IPS DF 6.9 (cell line): ENCODE measurements around the gene RAP1GDS1.

Source experiments
- DNase-seq: peaks from one replicate; pipeline ENCODE4 v3.0.0-alpha.2; 2013; ENCODE audit warnings: low read depth, low spot score
- H3K27ac ChIP-seq: one replicate; pipeline ENCODE4 v1.5.1; 2013; ENCODE audit warnings: low read length, control low read depth
- H3K27me3 ChIP-seq: 2 replicates; pipeline ENCODE4 v1.6.1; 2013; ENCODE audit warnings: mild to moderate bottlenecking, low read length; ENCODE audit not compliant: control insufficient read depth, insufficient read depth
- H3K36me3 ChIP-seq: 2 replicates; pipeline ENCODE4 v1.6.1; 2013; ENCODE audit warnings: low read length; ENCODE audit not compliant: control insufficient read depth, insufficient read depth
- H3K4me1 ChIP-seq: 2 replicates; pipeline ENCODE4 v1.6.1; 2013; ENCODE audit warnings: low read length; ENCODE audit not compliant: control insufficient read depth, insufficient read depth
- H3K4me3 ChIP-seq: 2 replicates; pipeline ENCODE4 v1.5.1; 2013; ENCODE audit warnings: mild to moderate bottlenecking, low read length
- H3K9me3 ChIP-seq: 2 replicates; pipeline ENCODE4 v1.6.1; 2013; ENCODE audit warnings: low read length, inconsistent platforms; ENCODE audit not compliant: control insufficient read depth, insufficient read depth
- WGBS: extraction: QIAGEN DNeasy Blood & Tissue Kit; methylation state at CpG from one replicate; pipeline ENCODE4 v1.1.7; 2013; ENCODE audit warnings: mixed read lengths, missing lambda C conversion rate; ENCODE audit not compliant: insufficient read length, insufficient coverage; 5-methylcytosine and 5-hydroxymethylcytosine counted together

Gene RAP1GDS1

DNA sequence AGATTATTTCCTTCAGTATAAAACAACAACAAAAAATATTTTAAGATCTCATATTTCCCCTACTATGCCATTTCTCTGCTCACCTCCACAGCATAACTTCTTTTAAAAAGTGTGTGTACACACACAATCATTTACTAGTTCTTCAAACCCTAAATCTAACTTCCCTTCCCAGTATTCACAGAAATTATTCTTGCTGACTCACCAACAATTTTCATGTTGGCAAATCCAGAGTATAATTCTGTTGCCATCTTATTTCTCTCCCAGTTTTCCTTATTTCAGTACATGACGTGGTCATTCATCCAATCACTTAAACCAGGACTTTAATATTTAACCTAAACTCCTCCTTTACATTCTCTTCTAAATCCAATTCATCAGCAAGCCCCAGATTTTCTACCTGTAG, 11.4 kb upstream of the RAP1GDS1 start:
- DNase-seq = no peak
- Histone ChIP-seq H3K27me3 (no peaks in the 10 kb centered on the region), H3K27ac (no peak overlapping the region), H3K4me3 (no peak overlapping the region), H3K9me3 (no peaks in the 10 kb centered on the region), H3K36me3 (no peaks in the 10 kb centered on the region), H3K4me1 (no peaks in the 10 kb centered on the region)
- 100% methylated on average over 1 of the region's 1 CpG for WGBS

DNA sequence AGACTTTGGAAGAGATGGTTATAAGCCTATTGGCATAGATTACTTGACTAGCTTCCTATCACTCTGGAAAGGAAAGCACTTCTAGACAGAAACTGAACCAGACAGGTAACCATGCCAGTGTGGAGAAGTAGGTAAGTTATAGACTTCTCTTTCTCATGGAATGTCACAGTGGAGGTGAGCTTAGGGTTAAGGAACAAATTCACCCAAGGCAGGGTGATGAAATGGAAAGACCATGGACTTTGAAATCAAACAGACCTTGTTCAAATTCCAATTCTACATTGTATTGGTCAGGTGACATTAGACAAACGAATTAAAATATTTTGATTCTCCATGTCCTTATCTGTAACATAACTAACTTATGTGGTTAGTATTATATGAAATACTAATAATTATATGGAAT, 7.7 kb upstream of the RAP1GDS1 start:
- H3K36me3 ChIP-seq = no peaks in the 10 kb centered on the region
- no peak overlapping the region for H3K27ac ChIP-seq
- no peaks in the 10 kb centered on the region for H3K27me3 ChIP-seq
- H3K4me1 ChIP-seq = no peaks in the 10 kb centered on the region
- H3K9me3 ChIP-seq = no peaks in the 10 kb centered on the region
- DNase-seq = no peak
- no CpG with 5 or more reads among the region's 1 CpG for whole genome bisulfite sequencing
- H3K4me3 ChIP-seq = no peak overlapping the region

DNA sequence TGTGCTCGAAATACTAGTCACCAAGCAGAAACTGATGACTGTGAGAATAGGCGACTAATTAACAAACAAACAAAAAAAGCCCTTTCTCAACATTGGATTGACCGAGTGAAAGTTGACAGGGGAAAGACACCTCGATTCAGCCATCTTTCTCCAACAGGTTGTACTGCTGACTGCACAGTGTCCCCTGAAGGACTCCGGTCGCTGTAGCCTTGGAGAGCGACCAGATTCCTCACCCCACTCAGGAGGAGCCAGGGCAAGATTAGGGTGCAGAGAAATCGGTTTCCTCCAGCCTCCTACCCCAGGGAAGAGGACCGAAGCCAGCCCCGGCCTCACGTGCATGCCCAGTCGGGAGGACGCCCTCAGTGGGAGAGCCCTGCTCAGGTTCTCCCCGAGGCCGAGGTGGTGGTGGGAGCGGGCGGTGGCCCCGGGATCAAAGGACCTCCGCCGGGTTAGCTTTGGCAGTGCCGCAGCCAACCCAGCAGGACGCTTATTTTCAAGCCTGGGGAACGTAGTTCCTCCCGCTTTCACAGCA, 1.1 kb upstream of the RAP1GDS1 start:
- no peaks in the 10 kb centered on the region for H3K36me3 ChIP-seq
- H3K4me3 ChIP-seq = peak overlapping the region; percentile 72; the same call in 1 of the 2 replicates
- no peaks in the 10 kb centered on the region for H3K27me3 ChIP-seq
- WGBS = no CpG with 5 or more reads among the region's 24 CpGs
- H3K9me3 ChIP-seq = no peaks in the 10 kb centered on the region
- no peak for DNase-seq
- no peak overlapping the region for H3K27ac ChIP-seq
- H3K4me1 ChIP-seq = peaks cover 3% of the 10 kb centered on the region; the same call in 1 of the 2 replicates

DNA sequence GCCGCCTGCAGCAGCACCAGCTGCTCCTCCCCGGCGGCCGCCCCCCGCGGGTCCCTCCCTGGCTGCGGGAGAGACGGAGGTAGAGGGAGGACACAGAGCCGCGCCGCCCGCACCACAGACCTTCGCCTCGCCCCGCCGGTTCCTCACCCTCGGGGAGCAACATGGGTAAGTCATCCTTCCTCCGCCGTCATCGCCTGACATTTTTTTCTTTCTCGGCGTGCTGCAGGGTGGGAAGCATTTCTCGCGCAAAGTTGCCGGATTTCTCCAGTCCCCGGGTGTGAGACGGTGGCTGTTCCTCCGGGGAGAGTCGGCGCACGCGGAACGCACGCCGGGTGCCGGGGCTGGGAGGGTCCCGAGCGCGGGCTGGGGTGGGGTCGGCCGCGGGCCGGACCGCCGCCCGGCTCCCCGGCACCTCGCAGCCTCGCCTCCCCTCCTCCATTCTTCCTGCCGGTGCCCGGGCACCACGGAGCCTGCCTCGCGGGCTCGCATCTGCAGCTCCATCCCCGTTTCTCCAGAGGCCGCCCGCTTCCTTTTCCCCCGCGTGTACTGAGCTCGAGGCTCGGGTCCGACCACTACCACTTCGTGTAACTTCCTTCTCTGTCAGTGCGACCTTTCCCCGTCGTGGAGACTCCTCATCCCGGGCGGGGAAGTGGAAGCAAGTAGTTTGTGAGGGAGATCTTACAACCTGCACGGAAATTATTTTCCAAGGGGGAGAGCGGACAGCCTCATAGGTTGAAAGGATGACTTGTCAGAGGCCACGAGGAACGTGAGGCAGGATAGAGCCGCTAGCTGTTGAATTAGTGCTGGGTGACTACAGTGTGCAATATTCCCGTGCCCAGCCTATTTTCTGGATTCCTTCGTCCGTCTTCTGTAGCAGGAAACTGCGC, 464 bp downstream of the RAP1GDS1 start:
- no peaks in the 10 kb centered on the region for H3K36me3 ChIP-seq
- peaks cover 3% of the 10 kb centered on the region; the same call in 1 of the 2 replicates for H3K4me1 ChIP-seq
- H3K4me3 ChIP-seq = peak overlapping the region; percentile 94
- H3K27ac ChIP-seq = no peak overlapping the region
- no peaks in the 10 kb centered on the region for H3K9me3 ChIP-seq
- WGBS = no CpG with 5 or more reads among the region's 78 CpGs
- no peaks in the 10 kb centered on the region for H3K27me3 ChIP-seq
- DNase-seq = no peak

DNA sequence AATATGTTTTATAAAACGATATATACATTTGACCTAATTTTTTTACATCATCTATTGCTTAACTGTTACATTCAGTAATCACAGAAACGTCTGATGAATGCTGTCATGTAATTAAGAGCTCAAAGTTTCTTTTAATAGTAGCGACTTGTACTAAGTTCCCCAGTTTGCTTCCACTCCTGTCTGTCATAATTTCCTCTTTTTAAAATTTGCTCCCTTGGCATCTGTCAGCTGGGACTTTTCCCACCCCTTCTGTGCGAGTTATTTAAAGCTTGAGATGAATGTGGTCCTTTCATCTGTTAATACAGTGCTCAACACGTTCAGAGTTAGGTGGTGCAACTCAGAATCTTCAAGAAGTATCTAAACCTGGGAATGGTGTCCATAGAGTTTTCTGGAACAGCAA, 1.2 kb downstream of the RAP1GDS1 start:
- Histone ChIP-seq H3K4me1 (peaks cover 3% of the 10 kb centered on the region; the same call in 1 of the 2 replicates), H3K4me3 (no peak overlapping the region), H3K27ac (no peak overlapping the region), H3K9me3 (no peaks in the 10 kb centered on the region), H3K36me3 (no peaks in the 10 kb centered on the region), H3K27me3 (no peaks in the 10 kb centered on the region)
- no CpG with 5 or more reads among the region's 5 CpGs for WGBS
- DNase-seq = no peak

DNA sequence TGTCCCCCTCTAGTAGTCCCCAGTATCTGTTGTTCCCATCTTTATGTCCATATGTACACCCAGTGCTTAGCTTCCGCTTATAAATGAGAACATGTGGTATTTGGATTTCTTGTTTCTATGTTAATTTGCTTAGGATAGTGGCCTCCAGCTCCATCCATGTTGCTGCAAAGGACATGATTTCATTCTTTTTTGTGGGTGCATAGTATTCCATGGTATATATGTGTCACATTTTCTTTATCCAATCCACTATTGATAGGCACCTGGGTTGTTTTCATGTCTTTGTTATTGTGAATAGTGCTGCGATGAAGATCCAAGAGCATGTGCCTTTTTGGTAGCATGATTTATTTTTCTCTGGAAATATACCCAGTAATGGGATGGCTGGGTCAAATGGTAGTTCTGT, 6.3 kb downstream of the RAP1GDS1 start:
- no peaks in the 10 kb centered on the region for H3K27me3 ChIP-seq
- no peak overlapping the region for H3K4me3 ChIP-seq
- no peaks in the 10 kb centered on the region for H3K36me3 ChIP-seq
- no peaks in the 10 kb centered on the region for H3K4me1 ChIP-seq
- no peak for DNase-seq
- no CpG with 5 or more reads among the region's 2 CpGs for WGBS
- H3K9me3 ChIP-seq = no peaks in the 10 kb centered on the region
- H3K27ac ChIP-seq = no peak overlapping the region

DNA sequence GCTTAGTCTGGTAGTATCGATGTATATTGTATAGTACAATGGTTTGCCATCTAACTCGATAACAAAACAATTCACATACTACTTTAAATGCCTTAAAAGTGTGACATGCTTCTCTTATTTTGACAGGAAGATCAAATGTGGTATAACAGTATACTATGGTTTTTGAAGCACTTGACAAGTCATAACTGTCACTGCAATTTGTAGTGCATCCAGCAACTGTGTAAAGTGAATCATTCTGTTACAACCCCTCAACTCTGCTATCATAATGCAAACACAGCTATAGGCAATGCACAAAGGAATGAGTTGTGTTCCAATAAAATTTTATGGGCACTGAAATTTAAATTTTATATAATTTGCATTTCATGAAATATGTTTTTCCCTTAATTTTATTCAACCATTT, 14.0 kb downstream of the RAP1GDS1 start:
- no peaks in the 10 kb centered on the region for H3K36me3 ChIP-seq
- no CpG with 5 or more reads among the region's 2 CpGs for WGBS
- no peaks in the 10 kb centered on the region for H3K9me3 ChIP-seq
- no peaks in the 10 kb centered on the region for H3K27me3 ChIP-seq
- no peak overlapping the region for H3K27ac ChIP-seq
- DNase-seq = no peak
- no peaks in the 10 kb centered on the region for H3K4me1 ChIP-seq
- H3K4me3 ChIP-seq = no peak overlapping the region

DNA sequence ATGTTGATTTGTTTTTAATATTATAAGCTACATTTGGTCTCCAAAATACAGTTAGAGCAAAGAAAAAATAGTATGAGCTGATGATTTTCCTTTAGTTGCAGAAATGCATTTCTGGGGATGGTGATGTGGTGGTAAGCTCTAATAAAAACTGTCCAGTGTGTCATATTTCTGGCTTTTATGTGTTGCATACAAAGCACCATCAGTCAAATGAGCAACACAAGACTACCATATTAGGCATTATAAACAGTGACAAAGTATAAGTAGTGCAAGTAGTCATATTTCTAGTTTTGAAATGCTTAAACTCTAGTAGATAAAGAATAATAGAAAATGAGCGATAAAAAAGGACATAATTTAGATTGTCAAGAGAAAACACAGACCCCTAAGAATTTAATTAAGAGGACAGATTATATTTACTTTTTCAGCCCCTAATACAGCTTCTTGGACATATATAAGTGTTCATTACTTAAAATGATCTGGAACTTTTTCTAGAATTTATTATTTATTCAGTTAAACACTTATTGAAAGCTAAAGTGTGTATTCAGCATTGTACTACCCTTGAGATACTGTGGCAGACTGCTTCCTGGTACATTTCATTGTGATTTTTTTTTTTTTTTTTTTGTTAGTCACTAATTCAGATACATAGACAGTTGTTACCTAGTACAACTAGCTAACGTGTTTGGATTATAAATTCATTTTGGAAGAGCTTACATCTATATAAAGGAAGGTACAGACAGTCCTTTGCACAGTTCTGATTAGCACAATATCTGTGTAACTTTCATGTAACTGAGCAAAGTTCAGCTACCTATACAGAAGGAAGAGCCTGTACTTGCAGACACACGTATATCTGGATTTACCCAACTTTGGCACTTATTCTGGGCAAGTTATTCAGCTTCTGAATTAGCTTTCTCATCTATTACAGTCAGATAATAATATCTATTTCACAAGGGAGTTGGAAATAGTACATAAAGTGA, 22.3 kb downstream of the RAP1GDS1 start:
- Histone ChIP-seq H3K4me1 (peaks cover 2% of the 10 kb centered on the region; the same call in 1 of the 2 replicates), H3K27ac (no peak overlapping the region), H3K27me3 (no peaks in the 10 kb centered on the region), H3K36me3 (no peaks in the 10 kb centered on the region), H3K9me3 (no peaks in the 10 kb centered on the region), H3K4me3 (no peak overlapping the region)
- WGBS = 100% methylated on average over 1 of the region's 3 CpGs
- DNase-seq = no peak

DNA sequence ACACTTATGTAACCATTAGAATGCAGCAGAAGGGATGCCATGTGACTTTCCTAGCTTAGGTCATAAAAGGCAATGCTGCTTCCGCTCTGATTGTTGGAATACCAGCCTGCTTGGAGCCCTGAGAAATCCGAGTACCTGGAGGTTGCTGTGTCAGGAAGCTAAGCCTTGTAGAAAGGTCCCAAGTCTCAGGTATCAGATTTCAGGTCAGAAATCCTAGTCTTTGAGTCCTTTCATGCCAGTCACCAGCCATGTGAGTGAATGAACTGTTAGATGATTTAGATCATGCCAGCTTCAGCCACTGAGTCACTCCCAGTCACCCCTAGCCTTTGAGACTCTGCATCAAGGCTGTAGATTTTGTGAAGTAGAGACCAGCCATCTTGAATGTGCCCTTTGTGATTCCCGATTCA, 23.5 kb downstream of the RAP1GDS1 start:
- H3K4me1 ChIP-seq = peaks cover 2% of the 10 kb centered on the region; the same call in 1 of the 2 replicates
- no peaks in the 10 kb centered on the region for H3K36me3 ChIP-seq
- no peak overlapping the region for H3K4me3 ChIP-seq
- no CpG with 5 or more reads among the region's 3 CpGs for WGBS
- H3K27ac ChIP-seq = no peak overlapping the region
- H3K9me3 ChIP-seq = no peaks in the 10 kb centered on the region
- DNase-seq = no peak
- no peaks in the 10 kb centered on the region for H3K27me3 ChIP-seq

DNA sequence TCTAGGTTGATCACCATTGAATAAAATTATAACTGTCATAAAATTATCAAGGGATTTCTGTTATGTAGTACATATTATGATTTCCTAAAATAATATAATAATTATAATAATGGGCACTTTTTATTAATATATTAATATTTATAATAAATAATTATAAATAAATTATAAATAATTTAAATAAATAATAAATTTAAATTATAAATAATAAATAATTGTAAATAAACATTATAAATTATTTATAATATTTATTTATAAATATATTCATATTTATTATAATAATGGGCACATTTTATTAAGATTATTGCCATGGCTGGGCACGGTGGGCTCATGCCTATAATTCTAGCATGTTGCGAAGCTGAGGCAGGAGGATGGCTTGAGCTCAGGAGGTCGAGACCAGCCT, 24.5 kb downstream of the RAP1GDS1 start:
- H3K36me3 ChIP-seq = no peaks in the 10 kb centered on the region
- DNase-seq = no peak
- H3K4me3 ChIP-seq = no peak overlapping the region
- no peak overlapping the region for H3K27ac ChIP-seq
- H3K4me1 ChIP-seq = peaks cover 2% of the 10 kb centered on the region; the same call in 1 of the 2 replicates
- H3K9me3 ChIP-seq = no peaks in the 10 kb centered on the region
- no peaks in the 10 kb centered on the region for H3K27me3 ChIP-seq
- no CpG with 5 or more reads among the region's 3 CpGs for WGBS
